Astrocyte (in vitro differentiated cells and primary cell): ENCODE results near the gene LEFTY2. TPM values are rescaled to one million over a fixed set of nuclear protein-coding genes. Genes with fewer than 3 reads are reported as not detected.
A peak's percentile ranks its signal among the peaks of the same experiment; 100 is the strongest.

Experiments used
- DNase-seq: peaks from one replicate; pipeline ENCODE4 v3.0.0-alpha.2; 2010; ENCODE audit warnings: low read depth
- FAIRE-seq: peaks from 2 replicates; lab custom pipeline; 2011; peaks lifted over from hg19 to GRCh38; lab: Jason Lieb, UNC
- H2AFZ ChIP-seq: 2 replicates; pipeline ENCODE4 v1.6.0; 2012; ENCODE audit warnings: low read depth, low read length, inconsistent platforms
- H3K27ac ChIP-seq: 2 replicates; pipeline ENCODE4 v1.5.1; 2011; ENCODE audit warnings: low read depth, low read length, inconsistent platforms
- H3K27me3 ChIP-seq: 2 replicates; pipeline ENCODE4 v1.6.0; 2011; ENCODE audit warnings: low read length, inconsistent platforms; ENCODE audit not compliant: insufficient read depth
- H3K36me3 ChIP-seq: 2 replicates; pipeline ENCODE4 v1.5.1; 2011; ENCODE audit warnings: low read length, inconsistent platforms; ENCODE audit not compliant: insufficient read depth
- H3K4me1 ChIP-seq: 2 replicates; pipeline ENCODE4 v1.5.1; 2011; ENCODE audit warnings: low read length, inconsistent platforms; ENCODE audit not compliant: insufficient read depth
- H3K4me2 ChIP-seq: 2 replicates; pipeline ENCODE4 v1.6.0; 2012; ENCODE audit warnings: low read length, inconsistent platforms
- H3K4me3 ChIP-seq: 2 replicates; pipeline ENCODE4 v1.5.1; 2011; ENCODE audit warnings: low read depth, mild to moderate bottlenecking, low read length, inconsistent platforms; ENCODE audit not compliant: insufficient read depth
- H3K79me2 ChIP-seq: 2 replicates; pipeline ENCODE4 v1.6.0; 2012; ENCODE audit warnings: mild to moderate bottlenecking, low read length, inconsistent platforms; ENCODE audit not compliant: insufficient read depth
- H3K9ac ChIP-seq: 2 replicates; pipeline ENCODE4 v1.6.0; 2012; ENCODE audit warnings: mild to moderate bottlenecking, low read length, inconsistent platforms
- H3K9me3 ChIP-seq: 2 replicates; pipeline ENCODE4 v1.5.1; 2012; ENCODE audit warnings: low read depth, mild to moderate bottlenecking, low read length, inconsistent platforms; ENCODE audit not compliant: insufficient read depth
- H4K20me1 ChIP-seq: 2 replicates; pipeline ENCODE4 v1.6.0; 2012; ENCODE audit warnings: low read length, inconsistent platforms; ENCODE audit not compliant: insufficient read depth
- H3K27ac Mint-ChIP-seq: one replicate; pipeline ENCODE4 v1.8.0; 2021; ENCODE audit warnings: mild to moderate bottlenecking, mixed read lengths; ENCODE audit not compliant: unreplicated experiment
- H3K27me3 Mint-ChIP-seq: one replicate; pipeline ENCODE4 v1.8.0; 2021; ENCODE audit warnings: low read depth, mixed read lengths; ENCODE audit not compliant: unreplicated experiment
- H3K36me3 Mint-ChIP-seq: one replicate; pipeline ENCODE4 v1.8.0; 2021; ENCODE audit warnings: low read depth, mixed read lengths; ENCODE audit not compliant: unreplicated experiment
- H3K4me1 Mint-ChIP-seq: one replicate; pipeline ENCODE4 v1.8.0; 2021; ENCODE audit warnings: low read depth, mixed read lengths; ENCODE audit not compliant: unreplicated experiment
- H3K4me3 Mint-ChIP-seq: one replicate; pipeline ENCODE4 v1.8.0; 2021; ENCODE audit warnings: mild to moderate bottlenecking, moderate library complexity, mixed read lengths; ENCODE audit not compliant: unreplicated experiment
- H3K9me3 Mint-ChIP-seq: one replicate; pipeline ENCODE4 v1.8.0; 2021; ENCODE audit warnings: mild to moderate bottlenecking, mixed read lengths; ENCODE audit not compliant: unreplicated experiment
- CTCF ChIP-seq: IDR thresholded peaks from 2 replicates; pipeline ENCODE4 v1.5.1; 2011; ENCODE audit warnings: low read depth, mild to moderate bottlenecking, inconsistent platforms, low read length, moderate library complexity; ENCODE audit not compliant: insufficient read depth
- EZH2 ChIP-seq: IDR thresholded peaks from 2 replicates; pipeline ENCODE4 v1.6.1; 2012; ENCODE audit warnings: mild to moderate bottlenecking, low read length, inconsistent platforms; ENCODE audit not compliant: insufficient read depth
- total RNA-seq: library from RNA; stranded (reverse); gene quantifications from 2 replicates; pipeline ENCODE4 v1.2.1, GENCODE V29; 2021

LEFTY2 gene
- total RNA-seq, 1 donor from 2014 or later = 7.0 TPM

- H3K27me3 ChIP-seq = no peaks in the 10 kb centered on the region
- Mint-ChIP-seq H3K27ac (no peak overlapping the region), H3K9me3 (no peaks in the 10 kb centered on the region), H3K27me3 (peaks cover 7% of the 10 kb centered on the region), H3K36me3 (peaks cover 18% of the 10 kb centered on the region), H3K4me1 (peaks cover 4% of the 10 kb centered on the region), H3K4me3 (no peak overlapping the region)
- peaks cover under 1% of the 10 kb centered on the region for H3K4me1 ChIP-seq
- no peak overlapping the region for H3K4me3 ChIP-seq
- no peak overlapping the region for H3K27ac ChIP-seq
- H4K20me1 ChIP-seq = no peaks in the 10 kb centered on the region
- TF ChIP-seq EZH2 = no peak
- no peak for TF ChIP-seq CTCF
- peaks cover 3% of the 10 kb centered on the region for H3K36me3 ChIP-seq
- DNase-seq (no peak), FAIRE-seq (no peak)
- H3K79me2 ChIP-seq = no peaks in the 10 kb centered on the region
- H3K9ac ChIP-seq = no peak overlapping the region
- no peak overlapping the region for H3K4me2 ChIP-seq
- H2AFZ ChIP-seq = no peak overlapping the region
- no peaks in the 10 kb centered on the region for H3K9me3 ChIP-seq
Observed at GRCh38 chr1:225914391-225914790, 26.6 kb downstream of the LEFTY2 start.

GRCh38 chr1:225911191-225912130, 29.6 kb downstream of the LEFTY2 start:
- TF ChIP-seq CTCF (peak; percentile 54), EZH2 (no peak)
- H3K4me1 ChIP-seq = no peaks in the 10 kb centered on the region
- Mint-ChIP-seq H3K27me3 (peaks cover 15% of the 10 kb centered on the region), H3K27ac (no peak overlapping the region), H3K4me3 (no peak overlapping the region), H3K36me3 (peaks cover 2% of the 10 kb centered on the region), H3K9me3 (no peaks in the 10 kb centered on the region), H3K4me1 (peaks cover 4% of the 10 kb centered on the region)
- no peak for DNase-seq
- FAIRE-seq = no peak
- H3K4me2 ChIP-seq = peak overlapping the region; percentile 75
- no peaks in the 10 kb centered on the region for H3K36me3 ChIP-seq
- no peak overlapping the region for H3K27ac ChIP-seq
- peak overlapping the region; percentile 33 for H3K9ac ChIP-seq
- no peak overlapping the region for H3K4me3 ChIP-seq
- no peaks in the 10 kb centered on the region for H3K79me2 ChIP-seq
- H3K27me3 ChIP-seq = no peaks in the 10 kb centered on the region
- no peaks in the 10 kb centered on the region for H4K20me1 ChIP-seq
- peak overlapping the region; percentile 64 for H2AFZ ChIP-seq
- no peaks in the 10 kb centered on the region for H3K9me3 ChIP-seq

GRCh38 chr1:225909477-225909876, 31.5 kb downstream of the LEFTY2 start:
- FAIRE-seq = no peak
- Histone ChIP-seq H4K20me1 (no peaks in the 10 kb centered on the region), H2AFZ (no peak overlapping the region), H3K27me3 (no peaks in the 10 kb centered on the region), H3K9me3 (no peaks in the 10 kb centered on the region), H3K36me3 (no peaks in the 10 kb centered on the region), H3K79me2 (no peaks in the 10 kb centered on the region), H3K27ac (no peak overlapping the region), H3K9ac (no peak overlapping the region), H3K4me1 (no peaks in the 10 kb centered on the region), H3K4me3 (no peak overlapping the region), H3K4me2 (no peak overlapping the region)
- DNase-seq = no peak
- Mint-ChIP-seq H3K36me3 (peaks cover 2% of the 10 kb centered on the region), H3K27me3 (peaks cover 25% of the 10 kb centered on the region), H3K9me3 (no peaks in the 10 kb centered on the region), H3K4me1 (peaks cover 1% of the 10 kb centered on the region), H3K27ac (no peak overlapping the region), H3K4me3 (no peak overlapping the region)
- no peak for TF ChIP-seq CTCF
- no peak for TF ChIP-seq EZH2
